Measurements from ENCODE around the gene TMEM167B.
"Not testable (repeated sequence)": the region's sequence is repeated elsewhere in the genome, so short reads cannot be mapped to it uniquely, and the experiment has no call there.

TMEM167B gene

GRCh38 chr1:109136766-109137165 lies 46.2 kb downstream of the TMEM167B start:
- TF ChIP-seq CTCF (IDR thresholded peaks at IDR 0.05; ENCODE audit: low read depth, low read length, missing control alignments), result no peak
- no peak for DNase-seq (ENCODE audit: low read depth)

GRCh38 chr1:109137958-109138357 lies 47.4 kb downstream of the TMEM167B start:
- no peak for TF ChIP-seq CTCF (IDR thresholded peaks at IDR 0.05; ENCODE audit: low read depth, low read length, missing control alignments)
- H3K4me3 ChIP-seq (ENCODE audit: low read depth, low read length), result no peak overlapping the region
- DNase-seq (ENCODE audit: low read depth), result no peak

More at GRCh38 chr1:109136766-109137165, 46.2 kb downstream of the TMEM167B start:
- H3K4me3 ChIP-seq (ENCODE audit: low read depth, low read length), result no peak overlapping the region

GRCh38 chr1:109138358-109138757 lies 47.8 kb downstream of the TMEM167B start:
- DNase-seq (ENCODE audit: low read depth), result no peak
- no peak for TF ChIP-seq CTCF (IDR thresholded peaks at IDR 0.05; ENCODE audit: low read depth, low read length, missing control alignments)
- H3K4me3 ChIP-seq (ENCODE audit: low read depth, low read length), result no peak overlapping the region

DNA sequence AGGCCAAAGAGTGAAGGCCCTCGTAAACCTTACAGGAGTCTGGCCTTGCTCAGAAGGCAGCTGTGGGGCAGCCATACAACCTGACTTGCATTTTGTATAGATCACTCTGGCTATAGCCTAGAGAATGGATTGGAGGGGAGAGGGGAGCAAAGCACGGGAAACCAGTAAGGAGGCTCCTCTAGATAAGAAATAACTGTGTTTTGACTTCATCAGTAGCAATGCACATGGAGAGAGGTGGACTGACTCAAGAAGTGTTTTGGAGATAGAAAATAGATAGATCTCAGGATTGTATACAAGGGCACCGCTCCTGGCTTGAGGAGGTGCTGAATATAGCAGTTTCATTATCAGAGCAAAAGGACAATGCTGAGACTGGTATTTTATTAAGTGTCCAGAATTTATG lies 49.8 kb downstream of the TMEM167B start:
- DNase-seq (ENCODE audit: low read depth), result no peak
- H3K4me3 ChIP-seq (ENCODE audit: low read depth, low read length), result no peak overlapping the region
- TF ChIP-seq CTCF (IDR thresholded peaks at IDR 0.05; ENCODE audit: low read depth, low read length, missing control alignments), result no peak

DNA sequence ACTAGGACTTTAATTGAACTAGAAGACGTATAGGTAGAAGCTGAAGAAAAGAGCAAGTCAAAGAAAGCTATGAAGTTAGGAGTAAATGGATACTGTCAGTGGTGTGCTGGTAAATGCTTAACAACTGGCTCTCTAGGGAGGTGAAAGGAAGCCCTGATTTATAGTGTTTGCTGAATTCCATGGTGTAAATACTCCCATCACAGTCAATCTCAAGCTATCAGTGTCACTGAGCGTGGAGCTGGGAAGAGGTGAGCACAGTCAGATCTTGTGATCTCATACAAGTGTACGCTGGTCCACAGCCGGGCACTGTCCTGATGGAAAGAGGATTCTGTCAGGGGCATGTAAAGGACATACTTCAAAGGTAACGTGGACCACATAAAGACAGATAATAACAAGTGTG lies 51.7 kb downstream of the TMEM167B start:
- no peak for TF ChIP-seq CTCF (IDR thresholded peaks at IDR 0.05; ENCODE audit: low read depth, low read length, missing control alignments)
- DNase-seq (ENCODE audit: low read depth), result no peak
- no peak overlapping the region for H3K4me3 ChIP-seq (ENCODE audit: low read depth, low read length)

DNA sequence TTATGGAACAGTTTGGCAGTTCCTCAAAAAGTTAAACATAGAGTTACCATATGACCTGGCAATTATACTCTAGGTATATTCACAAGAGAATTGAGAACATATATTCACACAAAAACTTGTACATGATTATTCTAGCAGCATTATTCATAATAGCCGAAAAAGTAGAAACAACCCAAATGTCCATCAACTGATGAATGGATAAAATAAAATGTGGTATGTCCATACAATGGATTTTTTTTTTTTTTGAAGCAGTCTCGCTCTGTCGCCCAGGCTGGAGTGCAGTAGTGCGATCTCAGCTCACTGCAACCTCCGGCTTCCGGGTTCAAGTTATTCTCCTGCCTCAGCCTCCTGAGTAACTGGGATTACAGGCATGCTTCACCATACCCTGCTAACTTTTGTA lies 52.2 kb downstream of the TMEM167B start:
- not testable (repeated sequence) for H3K4me3 ChIP-seq (ENCODE audit: low read depth, low read length); DNase-seq (ENCODE audit: low read depth)

Data from GM12864 (cell line).